GM19324 (cell line): Measurements from ENCODE around the gene CWC27.

ENCODE experiments used
- ATAC-seq: cut with Tn5 transposase; IDR thresholded peaks from one replicate; pipeline ENCODE4 v1.9.1; 2021; ENCODE audit warnings: mild to moderate bottlenecking, moderate library complexity; ENCODE audit not compliant: unreplicated experiment, low FRiP score

CWC27 gene

DNA sequence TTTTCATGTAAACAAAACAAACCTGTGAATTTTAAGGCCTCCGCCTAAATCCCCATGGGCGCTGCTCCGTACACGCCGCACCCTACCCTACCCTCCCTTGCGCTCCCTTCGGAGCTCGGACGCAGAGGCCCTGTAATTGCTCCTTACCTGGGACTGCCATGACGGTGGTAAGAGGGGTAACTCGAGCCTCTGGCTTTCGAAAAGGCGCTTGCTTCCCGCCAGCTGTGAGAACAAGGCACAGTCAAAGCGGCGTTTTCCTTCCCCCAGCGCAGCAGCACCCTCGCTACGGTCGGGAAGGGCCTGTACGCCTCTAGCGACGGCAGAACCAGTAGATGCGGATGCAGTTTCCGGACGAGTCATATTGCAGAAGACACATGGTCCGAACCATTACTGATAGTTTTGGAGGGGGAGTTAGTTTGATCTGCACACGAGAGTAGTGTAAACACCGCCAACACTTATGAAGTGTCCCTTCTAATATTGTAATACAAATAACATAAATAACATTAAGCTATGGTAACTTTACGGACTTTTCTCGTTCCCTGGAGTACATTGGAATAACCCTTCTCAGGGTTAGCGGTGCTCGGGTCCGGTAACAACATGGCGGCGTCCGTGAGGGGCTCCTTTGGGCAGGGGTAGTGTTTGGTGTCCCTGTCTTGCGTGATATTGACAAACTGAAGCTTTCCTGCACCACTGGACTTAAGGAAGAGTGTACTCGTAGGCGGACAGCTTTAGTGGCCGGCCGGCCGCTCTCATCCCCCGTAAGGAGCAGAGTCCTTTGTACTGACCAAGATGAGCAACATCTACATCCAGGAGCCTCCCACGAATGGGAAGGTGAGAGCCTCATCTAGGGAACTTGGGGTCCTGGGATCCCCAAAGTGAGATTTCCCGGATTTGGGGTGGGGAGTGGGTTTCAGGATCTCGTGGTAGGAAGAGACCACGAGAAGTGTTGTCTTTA, at the start of gene CWC27, which contains the start of gene SREK1IP1:
TSS of gene CWC27 (plus strand) at position 573 of the 955 bp plus-strand sequence. CDS start at position 790, 217 bp downstream.
TSS of gene SREK1IP1 (minus strand) at position 334 of the 955 bp plus-strand sequence. CDS start at position 160, 174 bp downstream.
- peak; percentile 99 for ATAC-seq

DNA sequence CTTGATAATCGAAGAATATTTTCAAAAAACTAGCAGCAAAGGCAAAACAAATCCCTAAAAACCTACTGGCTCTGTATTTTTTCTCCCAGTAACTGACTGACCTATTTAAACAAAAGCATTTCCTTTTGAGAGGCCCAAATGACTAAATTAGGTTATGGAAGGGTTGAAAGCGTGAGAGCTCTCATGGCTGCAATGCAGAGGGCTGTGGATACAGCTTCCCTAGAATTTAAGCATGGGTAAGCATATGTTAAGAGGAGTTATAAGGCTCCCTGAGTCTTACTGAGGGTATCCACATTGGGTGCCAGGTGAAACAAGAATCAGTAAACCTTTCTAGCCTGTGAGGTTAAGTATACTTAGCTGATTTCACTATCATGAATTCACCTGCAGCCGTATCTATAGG, 46.1 kb upstream of the CWC27 start:
- ATAC-seq, result no peak

GRCh38 chr5:64727150-64727549, 41.6 kb upstream of the CWC27 start:
- ATAC-seq, result no peak

DNA sequence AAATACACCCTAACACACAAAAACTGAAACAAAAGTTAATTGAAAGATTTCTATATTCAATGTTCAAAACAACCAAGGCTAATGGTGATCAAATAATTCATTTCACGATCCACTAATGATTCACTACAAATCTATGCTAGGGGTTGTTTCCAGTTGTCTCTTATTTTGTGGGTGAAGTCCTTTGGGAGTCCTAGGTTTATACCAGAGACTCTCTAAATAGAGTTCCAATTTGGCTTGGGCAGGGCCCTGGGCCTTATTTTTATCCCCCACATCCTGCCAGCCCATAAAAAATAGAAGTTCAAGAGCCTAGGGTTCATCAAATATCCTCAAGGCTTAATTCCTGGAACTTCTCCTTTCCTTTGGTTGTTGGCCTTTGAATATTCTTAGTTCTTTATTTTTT, 26.3 kb upstream of the CWC27 start:
- no peak for ATAC-seq

DNA sequence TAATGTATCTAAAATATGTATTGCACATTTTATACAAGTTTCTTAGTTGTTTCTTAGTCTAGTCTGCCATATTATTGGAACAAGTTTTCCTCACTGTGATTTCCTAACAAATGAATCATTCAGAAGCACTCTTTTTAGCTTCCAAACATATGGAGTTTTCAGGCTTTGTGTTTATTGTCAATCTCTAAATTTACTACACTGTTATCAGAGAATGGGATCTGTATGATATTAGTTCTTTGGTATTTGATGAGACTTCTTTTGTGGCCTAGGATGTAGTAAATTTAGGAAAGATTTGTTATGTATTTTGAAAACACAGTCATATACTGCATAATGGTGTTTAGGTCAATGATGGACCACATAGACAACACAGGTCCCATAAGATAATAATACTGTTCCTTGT, 25.9 kb upstream of the CWC27 start:
- ATAC-seq, result no peak

DNA sequence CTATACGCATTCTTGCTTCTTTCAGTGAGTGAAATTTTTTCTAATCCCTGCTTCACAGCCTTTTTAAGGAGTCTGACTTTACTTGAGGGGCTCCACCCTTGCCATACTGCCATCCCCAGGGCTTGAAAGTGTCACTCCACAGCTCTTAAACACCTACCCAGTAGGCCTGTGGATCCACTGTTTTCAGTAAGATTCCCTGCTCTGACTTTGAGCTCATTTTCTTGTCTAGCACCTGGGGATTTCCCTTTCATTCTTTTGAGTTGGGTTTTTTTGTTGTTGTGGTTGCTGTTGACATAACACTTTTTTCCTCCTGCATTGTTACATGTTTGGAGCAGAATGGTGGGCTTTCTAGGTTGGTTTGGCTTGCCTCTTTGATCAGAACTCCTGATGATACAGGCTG, 23.8 kb upstream of the CWC27 start:
- no peak for ATAC-seq

DNA sequence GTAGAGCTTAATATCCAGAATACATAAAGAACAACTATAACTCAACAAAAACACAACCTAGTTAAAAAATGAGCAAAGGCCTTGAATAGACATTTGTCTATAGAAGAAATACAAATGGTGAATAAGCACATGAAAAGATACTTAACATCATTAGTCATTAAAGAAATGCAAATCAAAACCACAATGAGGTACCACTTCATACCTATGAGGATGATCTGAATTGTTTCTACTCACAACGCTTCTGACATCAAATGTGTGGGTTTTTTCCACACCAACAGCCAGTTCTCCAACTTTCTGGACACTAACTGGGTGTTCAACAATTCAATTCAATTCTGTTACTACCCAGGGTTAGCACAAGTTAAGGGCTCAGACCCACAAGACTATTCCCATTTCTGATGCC, 22.3 kb upstream of the CWC27 start:
- ATAC-seq, result no peak

- ATAC-seq, result no peak
Observed at GRCh38 chr5:64749385-64749784, 19.3 kb upstream of the CWC27 start.

- ATAC-seq, result no peak
Observed at GRCh38 chr5:64754066-64754465, 14.7 kb upstream of the CWC27 start.

DNA sequence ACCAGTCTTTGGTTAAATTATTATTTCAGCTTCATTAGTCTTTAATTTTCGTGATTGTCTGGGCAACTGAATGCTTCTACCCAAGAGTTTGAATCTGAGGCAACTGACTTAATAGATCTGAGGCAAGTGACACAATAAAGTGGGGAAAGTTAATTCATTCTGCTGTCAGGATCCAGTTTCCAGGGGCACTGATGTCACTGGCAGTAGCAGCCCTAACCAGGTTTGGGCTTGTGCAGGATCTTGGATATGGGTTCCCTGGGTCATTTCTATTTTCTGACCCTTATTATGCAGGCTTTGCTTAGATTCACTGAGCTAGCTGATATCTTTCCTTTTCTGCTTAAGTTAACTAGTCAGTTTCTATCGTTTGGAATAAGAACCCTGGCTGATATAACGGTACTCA, 9.8 kb upstream of the CWC27 start:
- ATAC-seq, result no peak

DNA sequence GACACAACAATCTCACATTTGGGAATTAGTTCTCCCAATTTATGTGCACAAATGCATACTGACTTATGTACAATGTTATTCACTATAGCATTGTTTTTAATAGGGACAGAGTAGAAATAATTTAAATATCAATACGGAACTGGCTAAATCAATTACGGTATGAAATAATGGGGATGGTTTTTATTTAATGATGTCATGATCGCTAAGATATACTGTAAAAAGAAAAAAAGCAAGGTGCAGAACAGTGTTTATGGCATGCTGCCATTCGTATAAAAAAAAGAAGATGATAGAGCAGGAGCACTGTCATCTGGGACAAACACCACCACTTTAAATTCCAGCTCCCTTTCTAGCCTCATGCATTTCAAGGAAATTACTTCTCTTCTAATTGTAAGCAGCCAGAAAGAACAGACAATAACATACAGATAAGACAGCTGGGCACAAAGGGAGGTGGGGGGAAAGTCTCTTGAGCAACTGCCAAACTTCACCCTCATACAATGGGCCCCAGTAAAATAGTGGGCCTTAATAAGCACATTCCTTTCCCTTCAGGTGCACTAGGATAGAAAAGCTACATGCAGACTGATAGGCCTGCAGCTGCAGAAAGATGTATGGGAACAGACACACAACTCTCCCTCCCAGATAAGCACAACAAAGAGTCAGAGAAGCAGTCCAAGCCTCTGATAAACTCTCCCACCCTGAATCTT, 8.6 kb upstream of the CWC27 start:
- no peak for ATAC-seq

GRCh38 chr5:64763948-64764503, 4.7 kb upstream of the CWC27 start:
- no peak for ATAC-seq

DNA sequence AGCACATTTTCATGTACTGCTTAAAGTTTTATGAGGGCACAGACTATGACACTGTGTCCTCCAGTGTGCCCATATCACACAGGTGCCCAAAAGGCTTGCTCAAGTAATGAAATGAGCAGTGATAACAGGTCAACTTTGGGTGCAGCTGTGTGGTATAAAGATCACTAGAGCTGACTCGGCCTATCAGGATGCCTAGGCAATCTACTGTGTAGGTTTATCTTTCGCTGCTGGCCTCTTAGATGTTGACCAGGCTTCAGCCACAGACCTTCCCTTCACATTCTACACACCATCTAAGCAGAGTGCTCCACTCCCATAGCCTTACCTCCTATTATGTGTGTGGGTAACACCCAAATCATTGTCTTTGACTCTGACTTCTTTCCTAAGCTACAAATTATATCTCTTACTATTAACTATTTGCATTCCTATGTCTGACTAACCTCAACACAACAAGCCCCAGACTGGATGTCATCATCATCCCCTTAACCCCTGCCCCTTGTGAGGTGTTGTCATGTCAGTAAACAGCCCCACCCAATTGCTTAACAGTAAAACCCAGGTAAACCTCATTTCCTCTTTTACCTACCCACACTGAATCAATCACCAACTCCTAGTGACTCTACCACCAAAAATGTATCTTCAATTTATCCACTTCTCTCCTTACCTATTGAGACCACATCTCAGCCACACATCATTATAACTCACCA, 2.8 kb upstream of the CWC27 start:
- no peak for ATAC-seq

- no peak for ATAC-seq
Observed at GRCh38 chr5:64766941-64767340, 1.8 kb upstream of the CWC27 start.

- peak; percentile 11 for ATAC-seq
Observed at GRCh38 chr5:64767959-64768357, 772 bp upstream of the CWC27 start.

DNA sequence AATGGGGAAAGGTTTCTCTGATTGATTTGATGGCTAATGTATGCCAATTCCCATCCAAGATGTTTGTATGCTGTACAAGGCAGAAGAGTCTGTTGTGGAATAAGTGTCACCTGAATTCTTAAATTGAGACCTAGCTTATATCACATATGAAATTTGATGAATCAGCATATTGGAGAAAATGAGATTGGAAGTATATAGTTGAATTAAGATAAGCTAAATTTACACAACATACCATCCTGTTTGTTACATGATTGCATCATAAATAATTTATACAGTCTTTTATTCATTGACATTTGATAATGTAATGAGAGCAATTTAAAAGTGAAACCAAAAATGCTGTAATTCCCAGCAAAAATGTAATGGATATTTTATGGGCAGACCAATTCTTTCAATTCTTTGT, 1.1 kb downstream of the CWC27 start:
- ATAC-seq, result no peak

GRCh38 chr5:64771736-64772135, 3.0 kb downstream of the CWC27 start:
- no peak for ATAC-seq

- no peak for ATAC-seq
Observed at GRCh38 chr5:64773533-64773932, 4.8 kb downstream of the CWC27 start.

- ATAC-seq, result no peak
Observed at GRCh38 chr5:64775291-64775690, 6.6 kb downstream of the CWC27 start.

DNA sequence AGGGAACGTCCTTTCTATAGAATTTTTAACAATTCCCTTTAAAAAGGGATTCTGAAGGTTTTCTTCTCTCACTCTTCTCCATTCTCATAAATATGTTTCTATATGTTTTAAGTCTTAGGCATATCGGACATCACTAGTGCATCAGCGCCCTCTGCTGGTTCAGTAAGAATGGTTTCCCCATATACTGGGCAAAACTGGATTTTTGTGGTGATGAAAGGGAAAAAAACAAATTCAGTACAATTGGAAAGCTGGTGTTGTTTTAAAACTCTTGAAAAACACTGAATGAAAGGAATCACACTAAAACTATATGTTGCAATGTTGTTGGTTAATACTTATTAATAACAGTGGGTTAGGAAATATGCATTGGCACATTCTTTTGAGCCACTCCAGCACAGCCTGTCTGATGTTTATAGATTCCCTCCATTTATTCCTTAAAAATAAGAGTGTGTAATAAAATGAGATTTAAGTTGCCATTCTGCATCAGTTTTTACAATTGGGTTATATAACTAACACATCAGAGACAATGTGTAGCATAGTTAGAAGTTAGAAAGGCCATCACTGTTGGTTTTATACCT, 15.8 kb downstream of the CWC27 start:
- peak; percentile 80 for ATAC-seq
